ENCODE results near the gene KRT32.
A peak's percentile ranks its signal among the peaks of the same experiment; 100 is the strongest.
"Not testable (repeated sequence)": the region's sequence is repeated elsewhere in the genome, so short reads cannot be mapped to it uniquely, and the experiment has no call there.

The KRT32 gene

DNA sequence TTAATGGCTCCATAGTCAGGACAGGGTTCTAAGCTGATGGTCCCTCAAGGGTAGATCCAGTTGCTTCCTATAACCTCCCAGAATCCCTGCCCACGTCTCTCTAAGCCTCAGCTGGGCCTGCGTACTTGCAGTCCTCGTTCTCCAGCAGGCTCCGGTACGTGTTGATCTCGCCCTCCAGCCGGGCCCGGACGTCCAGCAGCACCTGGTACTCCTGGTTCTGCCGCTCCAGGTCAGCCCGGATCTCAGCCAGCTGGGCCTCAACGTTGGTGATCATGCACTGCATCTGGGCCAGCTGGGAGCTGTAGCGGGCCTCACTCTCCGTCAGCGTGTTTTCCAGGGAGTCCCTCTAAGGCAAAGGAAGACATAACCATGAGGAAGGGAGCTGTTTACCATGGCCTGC is 4.5 kb downstream of the KRT32 start:
- DNase-seq = no peak

DNA sequence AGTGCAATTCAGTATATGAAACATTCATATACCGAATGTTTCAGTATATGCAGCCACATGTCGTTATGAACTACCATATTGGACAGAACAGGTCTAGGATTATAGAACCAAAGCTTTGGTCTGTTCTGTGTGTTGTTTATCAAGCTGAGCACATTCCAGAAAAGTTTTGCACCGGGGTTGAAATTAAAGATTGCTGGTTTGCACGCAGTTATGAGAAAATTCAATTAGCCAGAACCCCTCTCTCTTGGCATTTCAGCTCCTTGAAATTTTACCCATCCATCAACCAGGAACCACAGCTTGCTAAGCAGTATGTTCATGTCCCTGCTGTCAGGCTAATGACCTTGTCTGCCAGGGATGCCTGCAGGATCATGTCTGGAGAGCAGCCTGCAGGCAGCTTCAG is 9.5 kb downstream of the KRT32 start:
- DNase-seq = peak; percentile 38

DNA sequence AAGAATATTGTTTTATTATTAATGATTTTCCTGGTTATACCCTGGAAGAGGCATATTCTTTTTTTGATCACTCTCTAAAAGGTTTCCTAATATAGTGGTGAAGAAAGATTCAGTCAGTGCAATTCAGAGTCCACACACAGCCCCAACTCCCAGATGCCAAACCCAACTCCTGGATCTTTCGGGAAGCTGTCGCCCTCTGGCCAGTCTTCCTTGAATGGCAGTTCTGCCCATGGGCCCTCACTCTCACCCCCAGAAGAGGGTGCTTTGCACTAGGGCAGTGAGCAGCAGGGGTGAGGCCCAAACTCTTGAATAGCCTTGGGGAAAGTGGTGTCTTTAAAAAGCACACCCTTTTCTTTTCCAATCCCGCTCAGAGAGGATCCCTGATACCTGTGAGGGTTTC is 11.0 kb downstream of the KRT32 start:
- no peak for DNase-seq

DNA sequence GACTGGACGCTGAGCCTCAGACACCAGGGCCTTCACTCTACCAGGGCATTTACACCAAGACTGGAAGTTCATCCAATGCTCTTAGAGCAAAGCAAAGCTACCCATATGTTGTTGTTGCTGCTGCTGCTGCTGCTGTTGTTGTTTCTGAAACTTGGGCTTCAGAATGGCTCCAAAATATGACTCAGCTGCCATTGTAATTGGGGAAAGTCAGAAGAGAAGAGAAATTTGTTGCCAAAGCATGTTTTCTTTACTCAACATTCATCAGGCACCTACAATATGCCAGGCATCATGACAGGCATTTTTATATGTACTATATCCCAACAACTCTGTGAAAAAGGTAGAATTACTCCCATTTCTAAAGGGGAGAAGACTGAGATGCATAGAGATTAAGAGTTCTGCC is 11.9 kb downstream of the KRT32 start:
- DNase-seq = peak; percentile 27

DNA sequence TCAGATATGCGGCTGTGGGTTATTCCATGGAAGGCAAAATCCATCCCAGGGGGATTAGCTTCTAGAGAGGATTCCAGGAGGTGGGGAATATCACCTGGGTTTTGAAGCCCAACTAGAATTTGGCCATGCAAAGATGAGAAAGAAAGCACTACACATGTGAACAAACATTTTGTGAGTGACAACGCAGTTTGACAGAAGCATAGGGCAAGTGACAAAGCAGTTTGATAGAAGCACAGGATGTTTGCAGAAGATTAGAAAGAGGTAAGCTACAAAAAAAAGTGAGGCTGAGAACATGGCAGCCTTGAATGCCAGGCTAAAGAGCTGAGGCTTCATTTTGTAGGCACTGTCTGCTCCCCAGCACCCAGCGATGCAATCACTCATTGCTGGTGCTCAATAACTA is 14.1 kb downstream of the KRT32 start:
- DNase-seq = no peak

DNA sequence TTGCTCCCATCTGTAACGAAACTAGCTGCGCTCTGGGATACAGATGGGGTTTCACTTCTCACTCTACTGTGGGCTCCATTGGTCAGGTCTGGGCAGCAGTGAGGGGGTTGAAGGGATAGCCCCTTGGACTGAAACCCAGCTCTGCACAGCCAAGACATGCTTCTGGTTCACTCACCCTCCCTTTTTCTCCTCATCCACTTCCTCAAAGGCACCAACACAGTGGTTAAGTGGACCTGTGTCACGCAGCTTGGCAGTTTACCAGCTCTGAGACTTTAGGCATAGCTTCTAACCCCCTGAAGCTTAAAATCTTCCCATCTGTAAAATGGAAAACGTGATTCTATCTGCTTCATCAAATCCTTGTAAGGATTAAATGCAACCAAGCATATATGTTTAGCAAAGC is 14.9 kb downstream of the KRT32 start:
- no peak for DNase-seq

DNA sequence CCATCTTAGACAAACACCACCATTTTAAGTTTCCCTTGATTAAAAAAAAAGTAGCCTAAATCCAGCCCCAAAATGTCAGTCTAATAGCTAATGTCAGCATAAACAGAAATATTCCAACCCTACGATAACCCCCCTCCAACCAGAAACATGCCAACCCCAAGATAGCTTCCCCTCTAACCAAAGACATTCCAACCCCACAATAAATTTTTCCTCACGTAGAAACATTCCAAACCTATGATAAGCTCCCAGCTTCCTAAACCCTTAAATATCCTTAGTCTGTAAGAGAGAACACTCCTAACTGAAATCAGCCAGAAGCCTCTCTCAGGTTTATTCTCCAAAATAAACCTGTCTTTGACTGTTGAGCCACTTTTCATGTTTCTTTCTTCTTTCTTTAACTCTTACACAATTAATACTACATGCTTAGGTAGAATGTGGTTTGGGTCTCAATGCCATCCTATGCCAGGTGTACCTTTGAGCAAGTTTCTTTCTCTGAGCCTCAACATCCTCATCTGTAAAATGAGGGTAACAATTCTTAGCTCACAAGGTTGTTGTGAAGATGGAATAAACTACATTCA is 15.9 kb downstream of the KRT32 start:
- no peak for DNase-seq

DNA sequence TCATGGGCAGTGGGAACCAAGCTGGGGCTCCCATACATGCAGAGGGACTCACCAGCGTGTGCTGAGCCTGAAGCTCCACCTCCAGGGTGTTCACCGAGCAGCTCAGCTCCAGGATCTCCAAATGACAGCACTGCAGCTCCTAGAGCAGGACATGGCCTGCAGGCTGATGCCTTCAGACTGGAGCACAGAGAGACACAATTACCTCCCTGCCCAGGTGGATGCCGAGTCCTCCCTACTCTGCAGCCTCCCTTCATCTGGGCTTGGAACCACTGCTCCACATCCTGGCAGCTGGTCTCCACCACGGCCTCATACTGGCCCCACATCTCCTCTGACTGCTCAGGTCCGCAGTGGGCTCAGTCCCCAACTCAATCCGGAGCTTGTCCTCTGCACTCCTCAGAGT is 18.2 kb downstream of the KRT32 start:
- DNase-seq = no peak

DNA sequence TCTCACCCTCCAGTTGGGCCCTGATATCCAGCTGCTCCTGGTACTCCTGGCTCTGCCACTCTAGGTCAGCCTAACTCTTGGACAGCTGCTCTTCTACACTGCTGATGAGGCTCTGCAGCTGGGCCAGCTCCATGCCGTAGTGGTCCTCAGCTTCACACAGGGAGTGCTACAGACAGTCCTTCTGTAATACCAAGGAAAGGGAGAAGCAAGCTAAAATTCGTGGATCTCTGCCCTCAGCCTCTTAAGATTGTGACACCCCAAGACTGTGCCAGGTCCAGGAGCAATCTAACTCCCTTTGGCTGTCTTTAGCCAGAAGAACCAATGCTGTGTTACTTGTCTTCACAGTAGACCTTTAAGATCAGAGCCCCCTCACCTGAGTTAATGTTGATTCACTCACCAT is 18.7 kb downstream of the KRT32 start:
- DNase-seq = no peak

DNA sequence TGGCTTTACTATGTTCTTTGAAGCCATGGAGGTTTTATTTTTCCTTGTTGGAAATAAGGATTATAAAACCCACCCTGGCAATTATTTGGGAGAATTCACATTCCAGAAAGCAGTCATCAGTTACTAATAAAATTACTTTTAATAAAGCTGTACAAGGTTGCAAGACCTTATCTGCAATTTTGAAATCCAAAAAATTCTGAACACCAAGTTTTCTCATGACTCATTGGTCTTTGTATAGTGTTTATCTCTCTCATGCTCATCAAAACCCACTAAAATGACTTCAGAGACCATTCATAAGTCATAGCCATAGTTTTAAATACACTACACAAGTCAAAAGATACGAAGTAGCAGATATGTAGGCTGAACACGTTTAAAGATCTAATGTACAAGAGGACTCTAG is 20.4 kb downstream of the KRT32 start:
- DNase-seq = no peak

DNA sequence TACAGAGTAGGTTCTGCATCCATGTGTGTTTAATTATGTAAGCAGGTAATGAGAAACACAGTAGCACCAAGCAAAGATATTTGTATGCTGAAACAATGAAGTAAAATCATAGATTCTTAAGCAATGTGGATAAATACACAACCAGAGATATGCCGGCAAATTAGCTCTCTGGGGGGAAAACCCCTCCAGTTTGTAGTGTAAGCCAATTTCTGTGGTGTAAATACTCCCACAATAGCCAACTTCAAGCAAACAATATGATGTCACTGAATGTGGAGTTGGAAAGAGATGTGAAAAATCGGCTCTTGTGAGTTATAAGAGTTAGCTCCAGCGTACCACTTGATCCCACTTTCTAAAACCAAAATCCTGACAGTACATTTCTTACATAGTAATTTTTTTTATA is 22.5 kb downstream of the KRT32 start:
- DNase-seq = no peak

DNA sequence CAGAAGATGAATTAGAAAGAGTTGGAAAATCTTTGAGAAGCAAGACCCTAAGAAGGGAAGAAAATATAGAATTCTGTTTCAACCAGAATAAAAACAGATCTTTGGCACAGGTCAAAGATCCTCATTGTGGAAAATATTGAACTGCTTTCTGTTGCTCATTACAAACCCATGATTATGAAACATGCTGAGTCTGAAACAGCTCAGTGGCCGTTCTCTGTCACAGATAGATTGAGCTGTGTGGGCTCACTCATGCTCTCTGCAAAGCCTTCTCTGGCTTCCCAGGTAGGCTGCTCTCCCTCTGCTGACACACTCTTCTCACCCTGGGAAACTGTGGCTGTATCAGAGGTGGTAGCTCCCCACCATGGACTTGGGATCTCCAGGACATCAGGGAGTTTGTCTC is 23.0 kb downstream of the KRT32 start:
- no peak for DNase-seq

DNA sequence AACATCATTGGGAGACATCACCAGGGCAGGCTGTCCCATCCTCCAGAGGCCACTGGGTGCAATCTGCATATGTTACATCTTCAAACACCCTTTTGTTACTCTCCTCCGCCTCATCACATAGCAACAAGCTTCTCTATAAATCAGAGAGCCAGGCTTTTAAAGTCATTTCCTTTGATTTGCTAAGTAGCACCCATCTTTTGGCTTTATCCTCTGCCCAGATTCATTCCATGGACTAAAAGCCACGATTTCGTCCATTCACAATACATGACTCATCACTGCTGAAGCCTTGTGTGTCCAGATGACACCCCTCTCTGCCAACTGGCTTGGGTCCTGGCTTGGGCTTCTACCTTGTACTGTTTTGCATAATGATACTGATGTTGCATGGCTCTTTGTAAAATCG is 24.4 kb downstream of the KRT32 start:
- DNase-seq = no peak

DNA sequence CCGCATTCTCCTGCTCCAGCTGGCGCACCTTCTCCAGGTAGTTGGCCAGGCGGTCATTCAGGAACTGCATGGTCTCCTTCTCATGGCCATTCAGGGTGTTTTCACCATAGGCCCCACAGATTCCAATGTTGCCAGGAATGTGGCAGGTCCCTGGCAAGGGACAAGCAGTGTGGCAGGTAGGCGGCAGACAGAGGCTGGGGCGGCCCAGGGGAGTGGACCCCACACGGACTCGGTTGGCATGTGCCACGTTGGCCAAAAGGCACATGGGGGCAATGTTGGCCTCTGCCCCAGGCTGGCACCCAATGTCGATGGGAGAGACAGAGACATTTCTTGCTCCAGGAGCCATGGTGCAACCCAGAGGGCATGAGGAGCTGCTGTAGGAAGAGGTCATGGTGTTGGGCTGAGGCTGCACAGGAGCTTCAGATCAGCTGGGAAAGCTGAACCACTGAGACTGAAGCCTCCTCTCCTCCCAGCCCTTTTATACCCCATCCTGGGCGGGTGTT is 26.6 kb downstream of the KRT32 start, which contains the start of gene KRT38:
TSS of gene KRT38 (minus strand) at position 453 of the 503 bp plus-strand sequence. CDS start at position 391, 62 bp downstream.
- no peak for DNase-seq

DNA sequence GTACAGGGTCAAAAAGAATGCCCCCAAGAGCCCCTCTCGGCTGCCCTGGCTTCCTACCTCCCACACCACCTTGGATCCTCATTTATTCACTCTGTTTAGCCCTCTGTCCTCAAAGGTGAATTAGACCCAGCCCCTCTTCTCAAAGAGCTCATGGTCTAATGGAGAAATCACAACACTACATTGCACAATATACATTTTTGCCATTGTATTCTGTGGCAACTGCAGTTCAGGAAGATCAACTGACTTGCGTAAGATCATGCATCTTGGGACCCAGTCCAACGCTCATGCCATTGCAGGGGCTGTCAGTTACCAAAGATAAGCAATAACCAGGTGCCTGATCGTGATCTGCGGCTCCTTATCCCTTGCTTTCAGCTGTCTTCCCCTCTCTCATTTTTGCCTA is 27.8 kb downstream of the KRT32 start:
- DNase-seq = no peak

DNA sequence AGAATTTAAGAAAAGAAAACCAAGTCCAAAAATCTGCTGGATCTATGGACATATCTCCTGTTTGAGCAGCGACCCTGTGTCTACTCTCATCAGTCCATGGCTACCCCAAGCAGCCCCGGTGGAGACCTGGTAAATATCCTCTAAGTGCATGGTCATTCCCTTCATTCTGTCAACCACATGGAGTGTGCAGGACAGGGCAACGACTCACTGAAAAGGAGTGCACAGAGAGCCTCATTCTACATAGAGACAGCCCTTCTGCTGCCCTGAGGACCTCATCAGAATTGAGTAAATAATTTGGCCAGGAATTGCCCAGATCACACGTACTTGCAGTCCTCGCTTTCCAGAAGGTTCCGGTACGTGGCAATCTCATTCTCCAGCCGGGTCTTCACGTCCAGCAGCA is 29.4 kb downstream of the KRT32 start:
- DNase-seq = no peak

DNA sequence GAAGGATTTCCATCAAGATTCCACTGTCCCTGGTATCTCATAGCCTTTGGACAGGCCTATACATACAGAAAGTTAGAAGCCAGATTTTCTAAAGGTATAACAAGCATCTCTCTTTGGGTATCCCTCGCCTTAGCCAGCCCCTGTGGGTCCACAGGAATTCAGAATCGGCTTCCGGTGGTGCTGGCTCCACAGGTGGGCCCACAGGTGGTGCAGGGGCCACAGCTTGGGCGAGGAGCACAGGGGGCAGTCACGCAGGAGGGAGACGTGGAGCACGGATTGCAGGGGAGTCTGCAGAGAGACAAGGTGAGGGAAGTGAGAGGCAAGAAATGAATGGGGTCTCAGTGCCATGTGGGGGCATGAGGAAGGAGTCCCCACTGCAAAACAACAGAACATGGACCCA is 29.9 kb downstream of the KRT32 start:
- no peak for DNase-seq

DNA sequence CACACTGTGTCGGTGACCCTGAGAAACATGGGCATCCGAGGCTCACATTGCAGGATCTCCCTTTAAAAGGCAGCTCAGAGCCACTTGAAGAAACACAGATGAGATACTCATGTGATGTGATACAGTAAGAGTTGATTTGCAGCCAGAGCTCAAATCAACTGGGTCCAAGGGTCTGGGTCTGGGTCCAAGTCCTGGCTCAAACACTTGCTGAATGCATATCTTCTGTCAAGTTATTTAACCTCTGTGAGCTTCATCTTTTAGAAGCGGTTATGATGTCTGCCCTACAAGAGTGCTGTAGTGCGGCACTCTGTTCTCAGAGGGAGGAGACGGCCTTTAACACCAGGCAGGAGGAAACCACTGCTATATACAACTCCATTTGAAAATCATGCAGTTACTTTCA is 32.8 kb downstream of the KRT32 start:
- no peak for DNase-seq

DNA sequence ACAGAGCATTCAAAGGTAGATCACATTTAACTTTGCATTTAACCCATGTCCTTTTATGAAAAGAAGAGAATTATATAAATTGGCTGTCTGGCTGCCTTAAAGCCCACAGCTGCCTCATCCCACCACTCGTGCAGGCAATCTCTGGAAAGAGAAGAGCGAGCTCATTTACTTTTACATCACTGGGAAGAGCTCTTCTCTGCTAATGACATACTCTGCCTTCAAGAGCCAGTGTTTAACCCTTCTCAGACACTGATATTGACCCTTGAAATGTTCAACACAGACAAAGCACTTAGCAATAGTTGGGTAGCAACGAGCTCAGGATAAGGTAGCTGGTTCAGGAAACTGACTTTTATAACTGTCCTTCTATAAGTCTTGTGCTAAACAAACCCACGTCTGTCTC is 33.2 kb downstream of the KRT32 start:
- DNase-seq = no peak

DNA sequence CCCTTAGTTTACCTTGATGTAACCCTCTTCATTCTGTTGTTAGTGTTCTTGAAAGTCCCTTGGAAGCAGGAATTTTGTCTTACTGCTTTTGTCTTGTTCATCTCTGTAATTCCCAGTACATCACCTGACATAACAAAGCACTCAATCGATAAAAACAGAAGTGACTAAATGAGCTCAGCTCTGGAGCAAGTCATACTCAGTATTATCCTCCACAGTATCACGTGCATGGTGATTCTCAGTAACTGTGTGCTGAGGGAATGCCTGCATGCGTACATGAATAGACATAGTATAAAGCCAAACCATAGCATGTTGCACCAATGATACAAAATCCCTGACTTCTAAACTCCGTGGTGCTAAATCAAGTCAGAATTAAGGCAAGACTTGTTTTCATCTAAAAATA is 33.6 kb downstream of the KRT32 start:
- DNase-seq = no peak

DNA sequence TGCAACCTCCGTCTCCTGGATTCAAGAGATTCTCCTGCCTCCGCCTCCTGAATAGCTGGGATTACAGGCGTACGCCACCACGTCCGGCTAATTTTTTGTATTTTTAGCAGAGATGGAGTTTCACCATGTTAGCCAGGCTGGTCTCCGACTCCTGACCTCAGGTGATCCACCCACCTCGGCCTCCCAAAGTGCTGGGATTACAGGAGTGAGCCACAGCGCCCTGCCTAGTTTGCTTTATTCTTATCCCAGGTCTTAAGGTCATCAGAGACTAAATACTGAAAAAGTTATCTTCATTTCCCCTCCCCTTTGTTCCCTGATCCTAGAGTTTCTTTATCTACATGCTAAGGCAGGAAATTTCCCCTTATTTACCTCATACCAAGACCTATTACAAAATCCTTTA is 36.8 kb downstream of the KRT32 start:
- not testable (repeated sequence) for DNase-seq

DNA sequence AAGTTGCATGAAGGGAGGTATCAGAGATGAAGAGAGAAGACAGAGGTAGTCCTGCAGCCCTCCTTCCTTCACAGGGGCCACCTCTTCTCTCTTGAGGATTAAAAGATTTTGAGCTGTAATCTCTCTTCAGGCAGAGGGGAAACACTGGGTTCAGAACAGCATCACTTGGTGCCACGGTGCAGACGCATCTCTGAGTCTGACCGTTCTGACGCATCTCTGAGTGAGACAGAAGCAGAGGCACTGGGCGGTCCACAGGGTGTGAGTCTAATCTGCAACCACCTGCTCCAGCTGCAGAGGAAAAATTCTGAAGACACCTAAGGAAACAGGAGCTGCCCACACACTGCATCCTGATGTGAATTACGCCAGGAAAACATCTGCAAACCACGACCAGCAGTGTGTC is 37.5 kb downstream of the KRT32 start:
- no peak for DNase-seq

DNA sequence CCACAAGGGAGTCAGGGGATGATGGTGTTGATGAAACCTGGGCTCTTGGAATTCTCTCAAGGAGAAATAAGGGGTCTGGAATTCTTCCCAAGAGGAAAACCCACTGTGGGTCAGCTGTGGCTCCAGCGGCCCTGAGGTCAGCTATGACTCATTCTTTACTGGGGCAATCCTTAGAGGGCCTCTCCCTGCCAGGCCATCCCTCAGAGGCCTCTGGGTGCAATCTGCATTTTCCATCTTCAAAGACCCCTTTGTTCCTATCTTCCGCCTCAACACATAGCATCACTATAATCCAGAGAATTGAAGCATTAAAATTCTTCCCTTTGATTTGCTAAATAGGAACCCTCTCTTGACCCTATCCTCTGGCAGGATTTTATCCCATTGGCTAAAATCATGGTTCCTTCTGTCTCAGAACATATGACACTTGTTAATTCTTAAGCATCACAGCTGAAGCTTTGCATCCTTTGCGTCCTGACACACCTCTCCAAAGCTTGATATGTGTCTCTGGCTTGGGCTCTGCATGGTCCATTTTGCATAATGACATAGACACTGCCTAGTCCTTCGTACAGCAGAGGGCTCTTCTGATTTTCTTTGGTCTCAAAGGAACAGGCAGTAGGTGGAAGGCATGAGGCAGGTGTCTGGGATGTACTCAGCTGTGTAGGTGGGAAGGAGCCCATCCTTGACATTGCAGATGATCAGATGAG is 38.4 kb downstream of the KRT32 start:
- no peak for DNase-seq

DNA sequence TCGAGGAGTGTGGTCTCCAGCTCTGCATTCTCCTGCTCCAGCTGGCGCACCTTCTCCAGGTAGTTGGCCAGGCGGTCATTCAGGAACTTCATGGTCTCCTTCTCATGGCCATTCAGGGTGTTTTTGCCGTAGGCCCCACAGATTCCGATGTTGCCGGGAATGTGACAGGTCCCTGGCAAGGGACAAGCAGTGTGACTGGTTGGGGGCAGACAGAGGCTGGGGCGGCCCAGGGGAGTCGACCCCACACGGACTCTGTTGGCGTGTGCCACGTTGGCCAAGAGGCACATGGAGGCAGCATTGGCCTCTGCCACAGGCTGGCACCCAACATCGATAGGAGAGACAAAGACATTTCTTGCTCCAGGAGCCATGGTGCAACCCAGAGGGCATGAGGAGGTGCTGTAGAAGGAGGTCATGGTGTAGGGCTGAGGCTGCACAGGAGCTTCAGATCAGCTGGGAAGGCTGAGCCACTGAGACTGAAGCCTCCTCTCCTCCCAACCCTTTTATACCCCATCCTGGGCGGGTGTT is 43.0 kb downstream of the KRT32 start, which contains the start of gene KRT37:
TSS of gene KRT37 (minus strand) at position 475 of the 525 bp plus-strand sequence. CDS start at position 413, 62 bp downstream.
- DNase-seq = no peak

DNA sequence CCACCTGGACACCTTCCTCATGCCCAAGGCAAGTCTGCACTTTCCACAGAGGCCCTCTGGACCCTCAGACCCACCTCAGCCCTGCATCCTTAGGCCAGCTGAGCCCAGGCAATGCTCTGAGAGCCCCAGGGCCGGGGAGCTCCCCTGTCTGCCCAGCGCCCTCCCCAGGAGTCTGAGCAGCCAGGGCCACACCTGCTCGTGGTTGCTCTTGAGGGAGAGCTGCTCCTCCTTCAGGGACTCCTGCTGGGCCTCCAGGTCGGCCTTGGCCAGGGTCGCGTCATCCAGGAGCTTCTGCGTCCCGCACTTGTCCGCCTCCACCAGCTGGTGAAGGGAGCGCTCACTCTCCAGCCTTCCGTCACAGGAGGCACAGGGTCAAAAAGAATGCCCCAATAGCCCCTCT is 44.6 kb downstream of the KRT32 start:
- DNase-seq = not testable (repeated sequence)

Data from NCI-H446 treated with DMSO at 0.1 percent for 48 hours (cell line).